Activated CD4-positive, alpha-beta T cell treated with anti-CD3 and anti-CD28 coated beads, Interleukin-2, amount 10 ng/mL, durations not matched to agents 7 days and 5 days (primary cell): Measurements from ENCODE around the gene COX8A. TPM values are rescaled to one million over a fixed set of nuclear protein-coding genes. Genes with fewer than 3 reads are reported as not detected.

ENCODE experiments used
- CTCF ChIA-PET: fragments of 350-600 bp; sonication (Branson Sonifier 250); formaldehyde crosslinking; loops from one replicate; lab custom pipeline; 2021; ENCODE audit warnings: antibody characterized with exemption; lab: Charles Lee
- POLR2A ChIA-PET: fragments of 350-600 bp; sonication (Branson Sonifier 250); formaldehyde crosslinking; loops from one replicate; lab custom pipeline; 2021; ENCODE audit warnings: antibody characterized with exemption; lab: Charles Lee
- DNase-seq: peaks from one replicate; pipeline ENCODE4 v3.0.0-alpha.2; 2020
- H3K27ac Mint-ChIP-seq: one replicate; pipeline ENCODE4 v1.8.0; 2021; ENCODE audit warnings: mild to moderate bottlenecking, moderate library complexity, mixed read lengths
- H3K27me3 Mint-ChIP-seq: one replicate; pipeline ENCODE4 v1.8.0; 2021; ENCODE audit warnings: mixed read lengths
- H3K36me3 Mint-ChIP-seq: one replicate; pipeline ENCODE4 v1.8.0; 2021; ENCODE audit warnings: low read depth, mixed read lengths
- H3K4me1 Mint-ChIP-seq: one replicate; pipeline ENCODE4 v1.8.0; 2021; ENCODE audit warnings: mixed read lengths
- H3K4me3 Mint-ChIP-seq: one replicate; pipeline ENCODE4 v1.8.0; 2021; ENCODE audit warnings: mild to moderate bottlenecking, moderate library complexity, mixed read lengths
- H3K9me3 Mint-ChIP-seq: one replicate; pipeline ENCODE4 v1.8.0; 2021; ENCODE audit warnings: mixed read lengths
- total RNA-seq, 2 experiments: library from RNA; stranded (reverse); gene quantifications; one replicate each; pipeline ENCODE4 v1.2.3, GENCODE V29; 2021

COX8A gene
- total RNA-seq, 2 experiments from 2014 or later: 451 to 462 TPM

DNA sequence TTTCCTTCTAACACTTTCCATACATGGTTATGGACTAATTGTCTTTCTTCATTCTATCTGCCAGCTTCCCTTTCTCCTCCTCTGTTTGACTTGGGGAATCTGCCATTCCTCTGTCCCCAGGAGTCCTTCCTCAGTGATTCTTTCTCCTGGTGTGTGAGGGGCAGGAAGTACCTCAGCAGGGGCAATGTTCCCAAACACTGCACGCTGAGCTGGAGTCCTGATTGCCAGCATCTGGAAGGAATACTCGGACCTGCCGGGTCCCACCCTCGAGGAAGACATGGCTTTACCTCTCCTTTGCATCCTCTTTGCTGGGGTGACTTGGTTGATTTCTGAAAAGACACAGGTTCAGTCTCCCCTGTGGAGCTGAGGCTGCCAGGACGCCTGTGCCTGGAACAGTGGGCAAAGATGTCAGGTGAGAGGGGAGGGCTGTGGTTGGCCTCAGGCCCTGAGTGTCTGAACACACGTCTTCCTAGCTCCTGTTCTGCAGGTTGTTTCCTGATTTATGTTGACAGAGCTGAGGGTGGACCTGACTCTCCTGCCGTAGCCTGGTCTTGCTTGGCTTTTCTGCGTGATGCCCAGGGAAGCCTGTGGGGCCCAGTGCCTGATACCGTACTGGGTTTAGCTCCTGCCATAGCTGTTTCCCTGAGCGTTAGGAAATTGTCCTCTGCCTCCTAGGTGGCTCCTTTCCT is 4.3 kb downstream of the COX8A start:
- DNase-seq: no peak
- ChIA-PET CTCF (interaction anchor here (0.6 to 0.7 kb wide), 2 partner anchors 10 to 12 kb away, joined by 3 read pairs; no protein-coding TSS in a partner anchor), POLR2A (interaction anchor here (0.6 to 0.7 kb wide), 2 partner anchors 26 to 30 kb away, joined by 3 read pairs; no protein-coding TSS in a partner anchor)
- Mint-ChIP-seq H3K9me3 (peaks cover 2% of the 10 kb centered on the region), H3K27me3 (no peaks in the 10 kb centered on the region), H3K36me3 (peaks cover 22% of the 10 kb centered on the region), H3K27ac (no peak overlapping the region), H3K4me1 (peaks cover 31% of the 10 kb centered on the region), H3K4me3 (no peak overlapping the region)

DNA sequence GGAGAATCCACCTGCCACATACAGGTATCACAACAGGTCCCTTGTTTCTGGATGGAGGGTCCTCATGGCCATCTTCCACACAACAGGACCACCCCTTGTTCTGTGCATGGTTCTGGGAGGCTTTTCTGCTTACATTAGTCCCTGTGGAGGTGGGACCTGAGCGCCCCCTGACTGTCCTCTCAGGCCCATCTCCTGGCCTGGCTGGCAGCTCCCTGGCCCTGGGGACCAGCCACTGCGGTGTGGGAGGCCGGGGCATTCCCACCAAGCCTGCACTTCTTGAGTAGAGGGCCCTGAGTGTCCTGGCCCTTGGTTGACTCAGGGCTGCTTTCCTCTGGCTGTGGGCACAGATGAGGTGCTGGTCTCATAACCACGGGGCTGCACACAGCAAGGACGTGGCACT is 5.0 kb downstream of the COX8A start:
- Mint-ChIP-seq H3K4me1 (peaks cover 29% of the 10 kb centered on the region), H3K27me3 (no peaks in the 10 kb centered on the region), H3K36me3 (peaks cover 17% of the 10 kb centered on the region), H3K27ac (no peak overlapping the region), H3K4me3 (no peak overlapping the region), H3K9me3 (no peaks in the 10 kb centered on the region)
- ChIA-PET CTCF (interaction anchor here (0.6 to 0.7 kb wide), 3 partner anchors 11 to 109 kb away, joined by 3 read pairs; no protein-coding TSS in a partner anchor), POLR2A (interaction anchor here (0.6 kb wide), 1 partner anchor 30 kb away, joined by 3 read pairs; no protein-coding TSS in a partner anchor)
- DNase-seq: no peak

- CTCF ChIA-PET: interaction anchor here (0.9 kb wide), 1 partner anchor 17 kb away, joined by 3 read pairs; no protein-coding TSS in a partner anchor
- H3K4me3 Mint-ChIP-seq: peak overlapping the region; percentile 95
- H3K36me3 Mint-ChIP-seq: peaks cover 18% of the 10 kb centered on the region
- DNase-seq: peak; percentile 73
- POLR2A ChIA-PET: interaction anchor here (0.6 kb wide), 2 partner anchors 8 to 200 kb away, joined by 3 to 4 read pairs; partner anchors contain the start of gene STIP1
- peaks cover 44% of the 10 kb centered on the region for H3K4me1 Mint-ChIP-seq
- no peaks in the 10 kb centered on the region for H3K27me3 Mint-ChIP-seq
- peak overlapping the region; percentile 97 for H3K27ac Mint-ChIP-seq
- H3K9me3 Mint-ChIP-seq: no peaks in the 10 kb centered on the region
Observed at GRCh38 chr11:63985812-63986155, 11.4 kb downstream of the COX8A start.

- peak; percentile 92 for DNase-seq
- peak within 1 kb of the TSS; percentile 95 for H3K4me3 Mint-ChIP-seq
Observed at GRCh38 chr11:63986156-63986931, 11.9 kb downstream of the COX8A start, which contains the start of gene OTUB1. TSS of gene OTUB1 (plus strand) at chr11:63986438. CDS start at chr11:63986457, 19 bp downstream.

GRCh38 chr11:63986932-63987513 is 12.6 kb downstream of the COX8A start:
- CTCF ChIA-PET: interaction anchor here (2.3 kb wide), 1 partner anchor 13 kb away, joined by 15 read pairs; no protein-coding TSS in a partner anchor
- Mint-ChIP-seq H3K27ac (peak overlapping the region; percentile 82), H3K27me3 (no peaks in the 10 kb centered on the region), H3K4me3 (peak overlapping the region; percentile 75), H3K36me3 (peaks cover 26% of the 10 kb centered on the region), H3K4me1 (peaks cover 42% of the 10 kb centered on the region), H3K9me3 (no peaks in the 10 kb centered on the region)
- no peak for DNase-seq
- POLR2A ChIA-PET: no interaction called here

More at GRCh38 chr11:63986156-63986931, 11.9 kb downstream of the COX8A start, which contains the start of gene OTUB1:
- H3K27me3 Mint-ChIP-seq: no peaks in the 10 kb centered on the region
- peaks cover 21% of the 10 kb centered on the region for H3K36me3 Mint-ChIP-seq
- H3K27ac Mint-ChIP-seq: peak within 1 kb of the TSS; percentile 97
- CTCF ChIA-PET: interaction anchor here (0.9 to 2.3 kb wide), 2 partner anchors 14 to 18 kb away, joined by 3 to 15 read pairs; no protein-coding TSS in a partner anchor
- no peaks in the 10 kb centered on the region for H3K9me3 Mint-ChIP-seq
- H3K4me1 Mint-ChIP-seq: peaks cover 41% of the 10 kb centered on the region
- POLR2A ChIA-PET: interaction anchor here (0.6 kb wide), 1 partner anchor 9 kb away, joined by 4 read pairs; no protein-coding TSS in a partner anchor

DNA sequence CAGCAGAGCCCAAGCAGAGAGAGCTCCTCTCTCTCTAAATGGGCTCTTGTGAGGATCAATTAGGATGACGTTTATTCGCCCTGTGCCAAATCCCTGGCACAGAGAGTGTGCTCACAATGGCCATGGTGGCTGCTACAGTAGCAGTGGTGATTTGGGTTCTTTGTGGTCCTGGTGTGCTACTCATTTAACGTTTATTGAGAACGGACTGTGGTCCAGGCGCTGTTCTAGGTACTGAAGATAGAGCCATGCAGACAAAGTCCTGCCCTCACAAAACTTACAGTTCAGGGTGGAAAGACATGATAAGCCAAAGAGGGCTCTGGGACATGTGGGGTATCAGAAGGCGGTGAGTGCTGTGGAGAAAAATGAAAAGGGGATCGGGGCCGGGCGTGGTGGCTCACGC is 17.1 kb downstream of the COX8A start:
- Mint-ChIP-seq H3K4me1 (peaks cover 40% of the 10 kb centered on the region), H3K27me3 (no peaks in the 10 kb centered on the region), H3K9me3 (no peaks in the 10 kb centered on the region), H3K27ac (peak overlapping the region; percentile 4), H3K36me3 (peaks cover 31% of the 10 kb centered on the region), H3K4me3 (no peak overlapping the region)
- CTCF ChIA-PET: interaction anchor here (1.4 to 1.9 kb wide), 2 partner anchors 9 to 156 kb away, joined by 4 to 21 read pairs; no protein-coding TSS in a partner anchor
- DNase-seq: no peak
- POLR2A ChIA-PET: no interaction called here

GRCh38 chr11:63993100-63993499 is 18.7 kb downstream of the COX8A start:
- no peaks in the 10 kb centered on the region for H3K9me3 Mint-ChIP-seq
- no peak overlapping the region for H3K4me3 Mint-ChIP-seq
- DNase-seq: no peak
- no peak overlapping the region for H3K27ac Mint-ChIP-seq
- H3K27me3 Mint-ChIP-seq: no peaks in the 10 kb centered on the region
- POLR2A ChIA-PET: no interaction called here
- CTCF ChIA-PET: no interaction called here
- peaks cover 30% of the 10 kb centered on the region for H3K4me1 Mint-ChIP-seq
- H3K36me3 Mint-ChIP-seq: peaks cover 41% of the 10 kb centered on the region

GRCh38 chr11:63993993-63994392 is 19.6 kb downstream of the COX8A start:
- Mint-ChIP-seq H3K4me1 (peaks cover 28% of the 10 kb centered on the region), H3K4me3 (no peak overlapping the region), H3K27ac (no peak overlapping the region), H3K27me3 (no peaks in the 10 kb centered on the region), H3K36me3 (peaks cover 38% of the 10 kb centered on the region), H3K9me3 (no peaks in the 10 kb centered on the region)
- CTCF ChIA-PET: interaction anchor here (0.5 kb wide), 2 partner anchors 203 to 253 kb away, joined by 3 read pairs; no protein-coding TSS in a partner anchor
- no peak for DNase-seq
- POLR2A ChIA-PET: no interaction called here

DNA sequence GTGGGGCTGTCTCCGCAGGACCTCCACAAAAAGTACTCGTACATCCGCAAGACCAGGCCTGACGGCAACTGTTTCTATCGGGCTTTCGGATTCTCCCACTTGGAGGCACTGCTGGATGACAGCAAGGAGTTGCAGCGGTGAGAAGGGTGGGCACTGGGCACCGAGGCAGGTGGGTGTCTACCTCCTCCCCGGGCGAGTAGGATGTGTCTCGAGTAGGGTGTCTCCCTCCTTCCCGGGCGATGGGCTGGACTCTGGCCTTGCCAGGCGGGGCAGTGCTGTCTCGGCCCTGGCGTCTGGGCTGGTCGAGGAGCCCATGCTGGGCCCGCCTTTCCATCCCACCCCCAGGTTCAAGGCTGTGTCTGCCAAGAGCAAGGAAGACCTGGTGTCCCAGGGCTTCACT is 22.1 kb downstream of the COX8A start:
- ChIA-PET POLR2A (no interaction called here), CTCF (no interaction called here)
- Mint-ChIP-seq H3K4me1 (peaks cover 28% of the 10 kb centered on the region), H3K27me3 (no peaks in the 10 kb centered on the region), H3K4me3 (no peak overlapping the region), H3K27ac (no peak overlapping the region), H3K9me3 (no peaks in the 10 kb centered on the region), H3K36me3 (peaks cover 29% of the 10 kb centered on the region)
- DNase-seq: no peak

DNA sequence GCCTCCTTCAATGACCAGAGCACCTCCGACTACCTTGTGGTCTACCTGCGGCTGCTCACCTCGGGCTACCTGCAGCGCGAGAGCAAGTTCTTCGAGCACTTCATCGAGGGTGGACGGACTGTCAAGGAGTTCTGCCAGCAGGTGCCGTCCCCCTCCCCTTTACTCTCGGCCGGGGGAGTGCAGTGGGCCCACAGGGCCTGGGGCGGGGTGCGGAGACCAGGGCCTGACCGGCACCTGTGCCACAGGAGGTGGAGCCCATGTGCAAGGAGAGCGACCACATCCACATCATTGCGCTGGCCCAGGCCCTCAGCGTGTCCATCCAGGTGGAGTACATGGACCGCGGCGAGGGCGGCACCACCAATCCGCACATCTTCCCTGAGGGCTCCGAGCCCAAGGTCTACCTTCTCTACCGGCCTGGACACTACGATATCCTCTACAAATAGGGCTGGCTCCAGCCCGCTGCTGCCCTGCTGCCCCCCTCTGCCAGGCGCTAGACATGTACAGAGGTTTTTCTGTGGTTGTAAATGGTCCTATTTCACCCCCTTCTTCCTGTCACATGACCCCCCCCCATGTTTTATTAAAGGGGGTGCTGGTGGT is 22.8 kb downstream of the COX8A start:
- ChIA-PET CTCF (interaction anchor here (1.0 to 1.7 kb wide), 2 partner anchors 151 to 155 kb away, joined by 3 read pairs; no protein-coding TSS in a partner anchor), POLR2A (no interaction called here)
- no peak overlapping the region for H3K27ac Mint-ChIP-seq
- peaks cover 23% of the 10 kb centered on the region for H3K4me1 Mint-ChIP-seq
- peaks cover 2% of the 10 kb centered on the region for H3K27me3 Mint-ChIP-seq
- H3K4me3 Mint-ChIP-seq: no peak overlapping the region
- no peak for DNase-seq
- H3K36me3 Mint-ChIP-seq: peaks cover 26% of the 10 kb centered on the region
- H3K9me3 Mint-ChIP-seq: no peaks in the 10 kb centered on the region

- Mint-ChIP-seq H3K27me3 (peaks cover 2% of the 10 kb centered on the region), H3K36me3 (peaks cover 25% of the 10 kb centered on the region), H3K27ac (no peak overlapping the region), H3K4me3 (no peak overlapping the region), H3K4me1 (peaks cover 22% of the 10 kb centered on the region), H3K9me3 (no peaks in the 10 kb centered on the region)
- ChIA-PET CTCF (interaction anchor here (1.0 to 1.7 kb wide), 3 partner anchors 8 to 154 kb away, joined by 3 to 5 read pairs (median 3); no protein-coding TSS in a partner anchor), POLR2A (no interaction called here)
- DNase-seq: no peak
Observed at GRCh38 chr11:63997801-63998337, 23.4 kb downstream of the COX8A start.
